ENCODE measurements around the gene GLOD5.
"Not testable (repeated sequence)": the region's sequence is repeated elsewhere in the genome, so short reads cannot be mapped to it uniquely, and the experiment has no call there.

GLOD5 gene

DNA sequence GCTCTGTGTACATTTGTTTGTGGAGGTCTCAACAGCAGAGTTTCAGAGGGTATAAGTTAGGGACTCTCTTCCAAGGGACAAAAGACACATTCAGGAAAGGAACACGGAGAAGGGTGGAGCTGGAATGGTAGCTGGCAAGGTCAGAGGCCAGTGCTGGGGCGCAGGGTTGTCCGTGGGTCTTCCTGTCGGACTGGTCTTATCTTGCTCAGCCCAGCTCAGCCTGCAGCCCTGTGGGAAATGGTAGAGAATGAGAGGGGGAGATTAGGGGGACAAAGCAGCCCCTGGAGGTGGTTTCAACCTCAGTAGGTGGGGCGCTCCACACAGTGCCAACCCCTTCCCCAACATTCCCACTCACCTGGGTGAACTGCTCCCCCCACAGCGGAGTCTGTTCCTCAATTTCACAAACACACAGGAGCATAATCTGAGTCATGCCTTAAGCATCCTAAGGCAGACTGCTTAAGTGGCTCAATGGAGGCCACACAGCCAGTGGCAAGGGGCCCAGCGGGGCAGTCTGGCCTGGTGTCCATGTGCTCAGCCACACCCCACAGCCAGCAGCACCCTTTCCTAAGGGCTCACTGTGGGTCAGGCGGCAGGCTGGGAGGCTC lies 33.5 kb downstream of the GLOD5 start:
- no peak for DNase-seq

DNA sequence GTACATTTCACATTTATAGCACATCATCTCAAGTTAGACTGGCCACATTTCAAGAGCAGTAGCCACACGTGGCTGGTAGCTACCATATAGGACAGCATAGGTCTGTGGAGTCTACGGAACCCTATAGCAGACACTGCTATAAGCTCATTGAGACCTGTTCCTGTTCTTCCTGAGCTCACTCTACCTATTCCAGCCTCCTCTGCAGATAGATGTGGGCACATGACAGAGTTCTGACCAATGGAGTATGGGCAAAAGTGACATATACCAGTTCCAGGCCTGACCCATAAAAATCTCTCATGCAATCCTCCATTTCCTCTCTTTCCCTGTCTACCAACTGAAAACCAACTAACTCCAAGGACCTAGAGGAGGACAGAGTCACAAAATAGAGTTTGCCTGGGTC lies 36.8 kb downstream of the GLOD5 start:
- DNase-seq: no peak

GRCh38 chrX:48800574-48801279 lies 39.2 kb downstream of the GLOD5 start:
- DNase-seq: no peak

GRCh38 chrX:48801280-48802088 lies 39.9 kb downstream of the GLOD5 start, which contains the start of gene HDAC6:
HDAC6 (plus strand) TSS chrX:48802067; CDS start chrX:48802693, 626 bp downstream.
- peak; percentile 95 for DNase-seq

DNA sequence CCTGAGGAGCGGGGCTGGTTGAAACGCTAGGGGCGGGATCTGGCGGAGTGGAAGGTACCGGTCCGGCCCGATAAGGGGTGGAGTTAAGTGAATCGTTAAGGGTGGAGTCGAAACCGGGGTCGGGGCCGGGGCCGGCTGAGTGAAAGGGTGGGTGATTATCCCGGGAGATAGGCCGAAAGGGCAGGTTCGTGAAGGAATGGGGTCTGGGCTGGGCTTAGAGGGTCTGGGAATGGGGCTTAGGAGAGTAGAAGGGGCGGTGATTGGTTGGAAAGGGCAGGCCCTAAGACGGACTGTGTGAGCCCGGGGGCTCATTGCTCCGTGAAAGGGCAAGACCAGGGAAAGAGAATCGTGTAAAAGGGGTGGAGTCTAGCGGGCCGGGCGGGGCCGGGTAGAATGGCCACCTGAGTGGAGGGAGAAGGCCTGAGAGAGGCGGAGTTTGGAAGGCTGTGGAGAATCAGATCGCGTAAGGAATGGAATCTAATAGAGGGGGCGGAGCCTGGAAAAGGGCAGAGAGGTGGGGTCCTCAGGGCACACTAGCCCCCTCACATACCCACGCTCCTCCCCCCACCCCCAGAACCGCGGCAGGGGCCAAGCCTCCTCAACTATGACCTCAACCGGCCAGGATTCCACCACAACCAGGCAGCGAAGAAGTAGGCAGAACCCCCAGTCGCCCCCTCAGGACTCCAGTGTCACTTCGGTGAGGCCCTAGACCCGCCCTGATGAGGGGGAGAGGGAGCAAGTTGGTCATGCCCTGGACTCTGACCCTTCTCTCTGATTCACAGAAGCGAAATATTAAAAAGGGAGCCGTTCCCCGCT lies 40.8 kb downstream of the GLOD5 start:
- DNase-seq: peak; percentile 69

DNA sequence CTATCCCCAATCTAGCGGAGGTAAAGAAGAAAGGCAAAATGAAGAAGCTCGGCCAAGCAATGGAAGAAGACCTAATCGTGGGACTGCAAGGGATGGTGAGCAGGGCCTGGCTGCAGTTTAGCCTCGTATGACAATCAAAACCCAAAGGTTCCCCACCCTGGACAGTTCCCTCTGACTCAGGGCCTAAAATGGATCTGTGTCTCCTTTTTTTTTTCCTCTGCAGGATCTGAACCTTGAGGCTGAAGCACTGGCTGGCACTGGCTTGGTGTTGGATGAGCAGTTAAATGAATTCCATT lies 41.3 kb downstream of the GLOD5 start:
- no peak for DNase-seq

DNA sequence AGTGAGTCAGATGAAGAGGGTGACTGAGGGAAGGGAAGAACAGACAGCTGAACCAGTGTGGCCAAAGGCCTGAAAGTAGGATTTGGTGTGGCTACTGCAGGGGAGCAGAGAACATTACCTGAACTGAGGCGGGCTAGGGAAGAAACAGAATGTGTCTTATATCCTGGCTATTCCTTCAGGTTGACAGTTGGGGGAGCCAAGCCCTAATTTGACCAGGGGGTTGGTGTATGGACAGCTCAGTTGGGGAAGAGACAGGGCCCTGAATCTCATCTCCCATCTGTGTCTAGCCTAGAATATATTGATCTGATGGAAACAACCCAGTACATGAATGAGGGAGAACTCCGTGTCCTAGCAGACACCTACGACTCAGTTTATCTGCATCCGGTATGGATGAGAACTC lies 44.5 kb downstream of the GLOD5 start:
- no peak for DNase-seq

- no peak for DNase-seq
Measured at GRCh38 chrX:48813644-48814043, 52.1 kb downstream of the GLOD5 start.

DNA sequence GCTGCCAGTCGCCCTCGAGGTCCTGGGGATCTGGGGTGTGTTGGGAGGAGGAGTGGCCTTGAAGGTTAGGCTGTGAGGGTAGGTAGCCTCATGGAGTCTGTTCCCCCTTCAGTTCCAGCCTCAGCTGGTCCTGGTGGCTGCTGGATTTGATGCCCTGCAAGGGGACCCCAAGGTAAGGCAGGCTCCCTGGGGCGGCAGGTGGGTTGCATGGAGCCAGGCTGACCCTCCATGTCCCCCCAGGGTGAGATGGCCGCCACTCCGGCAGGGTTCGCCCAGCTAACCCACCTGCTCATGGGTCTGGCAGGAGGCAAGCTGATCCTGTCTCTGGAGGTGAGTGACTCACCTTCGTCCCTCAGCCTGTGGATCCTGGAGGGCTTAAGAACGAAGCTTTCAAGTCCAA lies 53.2 kb downstream of the GLOD5 start:
- no peak for DNase-seq

GRCh38 chrX:48815266-48815665 lies 53.7 kb downstream of the GLOD5 start:
- DNase-seq: no peak

- DNase-seq: no peak
Measured at GRCh38 chrX:48816014-48816810, 54.7 kb downstream of the GLOD5 start.

- DNase-seq: no peak
Measured at GRCh38 chrX:48818098-48818497, 56.6 kb downstream of the GLOD5 start.

DNA sequence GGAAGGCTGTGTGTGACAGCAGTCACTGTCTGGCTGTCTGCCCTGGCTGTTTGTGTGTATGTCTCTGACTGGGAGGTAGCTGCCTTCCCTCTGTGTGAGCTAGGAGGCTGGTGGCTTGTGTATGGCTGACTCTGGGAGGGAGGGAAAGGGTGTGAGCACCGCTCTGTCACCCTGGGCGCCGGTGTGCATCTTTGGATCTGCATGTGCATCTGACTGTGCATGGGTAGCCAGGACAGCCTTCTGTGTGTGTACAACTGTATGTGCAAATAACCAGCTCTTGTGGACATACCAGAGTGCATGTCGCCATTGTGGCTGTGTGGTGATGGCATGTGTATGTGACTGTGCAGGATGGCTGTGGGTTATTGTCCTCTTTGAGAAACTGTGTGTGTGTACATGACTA lies 57.3 kb downstream of the GLOD5 start:
- DNase-seq: no peak

DNA sequence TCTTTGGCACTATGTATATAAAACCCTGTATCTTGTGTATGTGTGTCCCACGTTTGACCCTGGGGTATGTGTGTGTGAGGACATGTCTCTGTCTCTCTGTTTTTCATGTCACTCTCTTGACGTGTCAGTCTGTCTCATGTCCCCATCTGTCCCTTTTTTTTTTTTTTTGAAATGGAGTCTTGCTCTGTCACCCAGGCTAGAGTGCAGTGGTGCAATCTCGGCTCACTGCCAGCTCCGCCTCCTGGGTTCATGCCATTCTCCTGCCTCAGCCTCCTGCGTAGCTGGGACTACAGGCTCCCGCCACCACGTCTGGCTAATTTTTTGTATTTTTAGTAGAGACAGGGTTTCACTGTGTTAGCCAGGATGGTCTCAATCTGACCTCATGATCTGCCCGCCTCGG lies 57.8 kb downstream of the GLOD5 start:
- not testable (repeated sequence) for DNase-seq

DNA sequence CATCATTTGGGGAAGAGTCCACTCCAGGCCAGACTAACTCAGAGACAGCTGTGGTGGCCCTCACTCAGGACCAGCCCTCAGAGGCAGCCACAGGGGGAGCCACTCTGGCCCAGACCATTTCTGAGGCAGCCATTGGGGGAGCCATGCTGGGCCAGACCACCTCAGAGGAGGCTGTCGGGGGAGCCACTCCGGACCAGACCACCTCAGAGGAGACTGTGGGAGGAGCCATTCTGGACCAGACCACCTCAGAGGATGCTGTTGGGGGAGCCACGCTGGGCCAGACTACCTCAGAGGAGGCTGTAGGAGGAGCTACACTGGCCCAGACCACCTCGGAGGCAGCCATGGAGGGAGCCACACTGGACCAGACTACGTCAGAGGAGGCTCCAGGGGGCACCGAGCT lies 61.5 kb downstream of the GLOD5 start:
- DNase-seq: no peak
